Gastrocnemius medialis (tissue), 4 donors: Measurements from ENCODE around the gene TTLL9. TPM values are rescaled to one million over a fixed set of nuclear protein-coding genes. Genes with fewer than 3 reads are reported as not detected.
"Not testable (repeated sequence)": the region's sequence is repeated elsewhere in the genome, so short reads cannot be mapped to it uniquely, and the experiment has no call there.

Experiments used
- ATAC-seq, 2 donors: fragments of 150-250 bp; one replicate each; pipeline ENCODE4 v1.9.1; 2016
- DNase-seq, 2 donors: peaks; one replicate each; pipeline ENCODE4 v3.0.0-alpha.2; 2019
- H3K27ac ChIP-seq, 4 donors: fragments of 200-600 bp; sonication (generic); 1 replicate in 1 of 4; 2 replicates in 3 of 4; pipeline ENCODE4 v1.5.1; 2016 to 2018; ENCODE audit warnings: mild to moderate bottlenecking in 2 of 4, moderate library complexity in 1 of 4
- H3K27me3 ChIP-seq, 3 donors: fragments of 200-600 bp; sonication (generic) in 2 of 3; 1 replicate in 1 of 3; 2 replicates in 2 of 3; pipeline versions ENCODE4 v1.5.1 to v1.6.0; 2016 to 2019; ENCODE audit warnings: mild to moderate bottlenecking in 1 of 3, moderate library complexity in 1 of 3
- H3K36me3 ChIP-seq, 2 donors: fragments of 200-600 bp; sonication (generic) in 1 of 2; one replicate each; pipeline ENCODE4 v1.5.1; 2017 to 2018
- H3K4me1 ChIP-seq, 2 donors: fragments of 200-600 bp; sonication (generic) in 1 of 2; one replicate each; pipeline ENCODE4 v1.5.1; 2016 to 2017; ENCODE audit warnings: mild to moderate bottlenecking in 2 of 2
- H3K4me3 ChIP-seq, 4 donors: fragments of 200-600 bp; sonication (generic) in 3 of 4; 1 replicate in 1 of 4; 2 replicates in 3 of 4; pipeline ENCODE4 v1.5.1; 2016 to 2019; ENCODE audit warnings: mild to moderate bottlenecking in 2 of 4
- H3K9me3 ChIP-seq, 3 donors: fragments of 200-600 bp; sonication (generic) in 2 of 3; 1 replicate in 1 of 3; 2 replicates in 2 of 3; pipeline ENCODE4 v1.5.1; 2016 to 2019
- CTCF ChIP-seq, 5 experiments: fragments of 450-650 bp in 3 of 5; fragments of 200-600 bp in 2 of 5; sonication (generic) in 2 of 5; IDR thresholded peaks in 4 of 5; conservative IDR thresholded peaks in 1 of 5; 1 replicate in 4 of 5; 2 replicates in 1 of 5; pipeline ENCODE4 v1.5.1; 2016 to 2019; ENCODE audit warnings: antibody characterized with exemption in 5 of 5, mild to moderate bottlenecking in 3 of 5, moderate library complexity in 3 of 5
- POLR2A ChIP-seq, 2 donors: fragments of 450-650 bp; IDR thresholded peaks; one replicate each; pipeline ENCODE4 v1.6.1; 2017; ENCODE audit warnings: antibody characterized with exemption in 2 of 2, mild to moderate bottlenecking in 2 of 2, moderate library complexity in 2 of 2
- in situ Hi-C, 4 donors: fragments of 200-750 bp; cut with MboI; loops; one replicate each; pipeline versions ENCODE4 v1.15.0 to v1.8.0; 2017; ENCODE audit warnings: low sequenced_read_pairs in 4 of 4
- intact Hi-C: fragments of 100-400 bp; cut with DNase I; formaldehyde crosslinking; loops from one replicate; pipeline ENCODE4 v1.15.1; 2023; ENCODE audit warnings: low total_unique reads
- total RNA-seq, 4 donors: library from RNA; depleted of rRNA; stranded (reverse); fragments of >200 nt; gene quantifications; one replicate each; pipeline versions ENCODE4 v1.1.0 to v1.2.3, GENCODE V29; 2016

Gene TTLL9
- total RNA-seq, 4 donors from 2014 or later = not detected

- no peaks in the 10 kb centered on the region for H3K9me3 ChIP-seq
- intact Hi-C loops (no loop called here), in situ Hi-C loops (no loop called here)
- H3K4me1 ChIP-seq = no peaks in the 10 kb centered on the region
- H3K27me3 ChIP-seq = peaks cover 0 to 6% (median 0%) of the 10 kb centered on the region in 3 donors
- no peak overlapping the region for H3K4me3 ChIP-seq
- no peak for ATAC-seq
- no peak overlapping the region for H3K27ac ChIP-seq
- DNase-seq = no peak
- no peaks in the 10 kb centered on the region for H3K36me3 ChIP-seq
- no peak for TF ChIP-seq POLR2A (IDR thresholded peaks at IDR 0.05)
- no peak for TF ChIP-seq CTCF (IDR thresholded peaks at IDR 0.05 in 4 of 5, conservative IDR thresholded peaks at IDR 0.05 in 1 of 5)
Observed at GRCh38 chr20:31920275-31920855, 49.9 kb downstream of the TTLL9 start.

DNA sequence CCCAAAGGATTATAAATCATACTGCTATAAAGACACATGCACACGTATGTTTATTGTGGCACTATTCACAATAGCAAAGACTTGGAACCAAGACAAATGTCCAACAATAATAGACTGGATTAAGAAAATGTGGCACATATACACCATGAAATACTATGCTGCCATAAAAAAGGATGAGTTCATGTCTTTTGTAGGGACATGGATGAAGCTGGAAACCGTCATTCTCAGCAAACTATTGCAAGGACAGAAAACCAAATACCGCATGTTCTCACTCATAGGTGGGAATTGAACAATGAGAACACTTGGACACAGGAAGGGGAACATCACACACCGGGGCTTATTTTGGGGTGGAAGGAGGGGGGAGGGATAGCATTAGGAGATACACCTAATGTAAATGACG, 51.0 kb downstream of the TTLL9 start:
- H3K27me3 ChIP-seq, intact Hi-C loops, H3K4me3 ChIP-seq, H3K36me3 ChIP-seq, in situ Hi-C loops, ATAC-seq, DNase-seq, H3K4me1 ChIP-seq, H3K27ac ChIP-seq, H3K9me3 ChIP-seq: not testable (repeated sequence)

GRCh38 chr20:31922181-31922580, 51.7 kb downstream of the TTLL9 start:
- no peaks in the 10 kb centered on the region for H3K4me1 ChIP-seq
- no peaks in the 10 kb centered on the region for H3K36me3 ChIP-seq
- no peak overlapping the region for H3K27ac ChIP-seq
- in situ Hi-C loops = no loop called here
- H3K9me3 ChIP-seq = no peaks in the 10 kb centered on the region
- no peak for DNase-seq
- no peak overlapping the region for H3K4me3 ChIP-seq
- ATAC-seq = no peak
- intact Hi-C loops = no loop called here
- TF ChIP-seq CTCF (IDR thresholded peaks at IDR 0.05 in 4 of 5, conservative IDR thresholded peaks at IDR 0.05 in 1 of 5) (no peak), POLR2A (IDR thresholded peaks at IDR 0.05) (no peak)
- H3K27me3 ChIP-seq = peaks cover 0 to 6% (median 0%) of the 10 kb centered on the region in 3 donors

- Histone ChIP-seq H3K4me1 (no peaks in the 10 kb centered on the region), H3K27me3 (peaks cover 0 to 6% (median 0%) of the 10 kb centered on the region in 3 donors), H3K9me3 (no peaks in the 10 kb centered on the region), H3K36me3 (no peaks in the 10 kb centered on the region), H3K27ac (no peak overlapping the region), H3K4me3 (no peak overlapping the region)
- intact Hi-C loops (no loop called here), in situ Hi-C loops (no loop called here)
- ATAC-seq = no peak
- TF ChIP-seq POLR2A (IDR thresholded peaks at IDR 0.05) (no peak), CTCF (IDR thresholded peaks at IDR 0.05 in 4 of 5, conservative IDR thresholded peaks at IDR 0.05 in 1 of 5) (no peak)
- DNase-seq = no peak
Observed at GRCh38 chr20:31922588-31922987, 52.2 kb downstream of the TTLL9 start.

GRCh38 chr20:31923388-31924331, 53.2 kb downstream of the TTLL9 start:
- in situ Hi-C loops (no loop called here), intact Hi-C loops (no loop called here)
- no peak overlapping the region for H3K4me3 ChIP-seq
- DNase-seq (no peak), ATAC-seq (no peak)
- TF ChIP-seq CTCF (IDR thresholded peaks at IDR 0.05 in 4 of 5, conservative IDR thresholded peaks at IDR 0.05 in 1 of 5) (no peak), POLR2A (IDR thresholded peaks at IDR 0.05) (no peak)
- H3K36me3 ChIP-seq = no peaks in the 10 kb centered on the region
- no peaks in the 10 kb centered on the region for H3K9me3 ChIP-seq
- no peak overlapping the region for H3K27ac ChIP-seq
- no peaks in the 10 kb centered on the region for H3K4me1 ChIP-seq
- H3K27me3 ChIP-seq = peaks cover 0 to 6% (median 0%) of the 10 kb centered on the region in 3 donors
